HepG2 (cell line): Measurements from ENCODE around the gene DSC2.

Experiments
- POLR2A ChIP-seq, 2 experiments: IDR thresholded peaks; 2 replicates each; pipeline ENCODE4 v1.6.1; 2011; ENCODE audit warnings: low read depth in 2 of 2, low read length in 2 of 2, mild to moderate bottlenecking in 1 of 2, moderate library complexity in 1 of 2; ENCODE audit not compliant: insufficient read depth in 1 of 2
- PRPF4 ChIP-seq: fragments of 200-400 bp; formaldehyde crosslinking; IDR thresholded peaks from 2 replicates; pipeline ENCODE4 v1.6.1; 2016; ENCODE audit warnings: low read length, low read depth; ENCODE audit not compliant: poor library complexity, severe bottlenecking
- RNF2 ChIP-seq: fragments of 450-650 bp; conservative IDR thresholded peaks from 2 replicates; pipeline ENCODE4 v1.6.1; 2016; ENCODE audit warnings: low read depth
- SMC3 ChIP-seq: IDR thresholded peaks from 2 replicates; pipeline ENCODE4 v1.6.1; 2011; ENCODE audit warnings: low read length, improper control_type of control experiment
- ZBTB7A ChIP-seq: sonication (generic); formaldehyde crosslinking; IDR thresholded peaks from 2 replicates; pipeline ENCODE4 v1.8.0; 2022; ENCODE audit warnings: mild to moderate bottlenecking, missing genetic modification reagents
- ZKSCAN5 ChIP-seq: sonication (generic); formaldehyde crosslinking; IDR thresholded peaks from 2 replicates; pipeline ENCODE4 v1.5.1; 2020; ENCODE audit warnings: mild to moderate bottlenecking, missing genetic modification reagents
- ZNF350 ChIP-seq: sonication (generic); formaldehyde crosslinking; IDR thresholded peaks from 2 replicates; pipeline ENCODE4 v1.4.0; 2020; ENCODE audit warnings: mild to moderate bottlenecking, low read depth, missing genetic modification reagents, borderline replicate concordance
- ZNF737 ChIP-seq: sonication (generic); formaldehyde crosslinking; IDR thresholded peaks from 2 replicates; pipeline ENCODE4 v1.5.0; 2020; ENCODE audit warnings: missing genetic modification reagents, mild to moderate bottlenecking, borderline replicate concordance
- ZNF768 ChIP-seq: sonication (generic); formaldehyde crosslinking; IDR thresholded peaks from 2 replicates; pipeline ENCODE4 v1.4.0; 2020; ENCODE audit warnings: missing genetic modification reagents
- TF ChIP-seq, protein P1 (sequence below): sonication (generic); formaldehyde crosslinking; IDR thresholded peaks from 2 replicates; pipeline ENCODE4 v1.5.0; 2020; ENCODE audit warnings: mild to moderate bottlenecking, missing genetic modification reagents, moderate library complexity
- TF ChIP-seq, protein P2 (sequence below): sonication (generic); formaldehyde crosslinking; IDR thresholded peaks from 2 replicates; pipeline ENCODE4 v1.5.0; 2020; ENCODE audit warnings: missing genetic modification reagents
- TF ChIP-seq, protein P3 (sequence below): sonication (generic); formaldehyde crosslinking; IDR thresholded peaks from 2 replicates; pipeline ENCODE4 v1.4.0; 2020; ENCODE audit warnings: missing genetic modification reagents, mild to moderate bottlenecking, borderline replicate concordance
- TF ChIP-seq, protein P4 (sequence below): sonication (generic); formaldehyde crosslinking; IDR thresholded peaks from 2 replicates; pipeline ENCODE4 v1.9.0; 2021; ENCODE audit warnings: missing genetic modification reagents, mild to moderate bottlenecking, borderline replicate concordance

DNA sequence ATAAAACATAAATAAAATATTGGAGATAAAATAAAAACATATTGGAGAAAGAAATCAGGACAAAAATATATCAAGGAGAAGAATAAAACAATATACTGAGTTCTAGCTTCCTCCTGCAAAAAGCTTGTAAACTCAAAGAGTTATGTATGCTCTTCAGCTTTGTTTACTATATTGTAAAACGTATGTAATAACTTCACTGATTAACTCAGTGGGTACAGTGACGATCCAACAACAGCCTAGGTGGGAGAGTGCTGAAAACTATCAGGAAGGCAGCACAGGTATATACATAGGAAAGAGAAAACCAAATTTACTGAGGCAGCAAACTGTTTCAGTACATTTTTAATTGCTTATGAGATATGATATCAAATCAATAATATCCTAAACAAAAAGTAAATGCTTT is 8.3 kb downstream of the DSC2 start:
- no peak for TF ChIP-seq PRPF4
- TF ChIP-seq ZKSCAN5 = no peak
- TF ChIP-seq SMC3 = no peak
- TF ChIP-seq, protein P1, sequence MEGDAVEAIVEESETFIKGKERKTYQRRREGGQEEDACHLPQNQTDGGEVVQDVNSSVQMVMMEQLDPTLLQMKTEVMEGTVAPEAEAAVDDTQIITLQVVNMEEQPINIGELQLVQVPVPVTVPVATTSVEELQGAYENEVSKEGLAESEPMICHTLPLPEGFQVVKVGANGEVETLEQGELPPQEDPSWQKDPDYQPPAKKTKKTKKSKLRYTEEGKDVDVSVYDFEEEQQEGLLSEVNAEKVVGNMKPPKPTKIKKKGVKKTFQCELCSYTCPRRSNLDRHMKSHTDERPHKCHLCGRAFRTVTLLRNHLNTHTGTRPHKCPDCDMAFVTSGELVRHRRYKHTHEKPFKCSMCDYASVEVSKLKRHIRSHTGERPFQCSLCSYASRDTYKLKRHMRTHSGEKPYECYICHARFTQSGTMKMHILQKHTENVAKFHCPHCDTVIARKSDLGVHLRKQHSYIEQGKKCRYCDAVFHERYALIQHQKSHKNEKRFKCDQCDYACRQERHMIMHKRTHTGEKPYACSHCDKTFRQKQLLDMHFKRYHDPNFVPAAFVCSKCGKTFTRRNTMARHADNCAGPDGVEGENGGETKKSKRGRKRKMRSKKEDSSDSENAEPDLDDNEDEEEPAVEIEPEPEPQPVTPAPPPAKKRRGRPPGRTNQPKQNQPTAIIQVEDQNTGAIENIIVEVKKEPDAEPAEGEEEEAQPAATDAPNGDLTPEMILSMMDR (CRISPR knock-in tag) = no peak
- no peak for TF ChIP-seq ZNF768 (CRISPR knock-in tag)
- TF ChIP-seq ZBTB7A = no peak
- TF ChIP-seq, protein P2, sequence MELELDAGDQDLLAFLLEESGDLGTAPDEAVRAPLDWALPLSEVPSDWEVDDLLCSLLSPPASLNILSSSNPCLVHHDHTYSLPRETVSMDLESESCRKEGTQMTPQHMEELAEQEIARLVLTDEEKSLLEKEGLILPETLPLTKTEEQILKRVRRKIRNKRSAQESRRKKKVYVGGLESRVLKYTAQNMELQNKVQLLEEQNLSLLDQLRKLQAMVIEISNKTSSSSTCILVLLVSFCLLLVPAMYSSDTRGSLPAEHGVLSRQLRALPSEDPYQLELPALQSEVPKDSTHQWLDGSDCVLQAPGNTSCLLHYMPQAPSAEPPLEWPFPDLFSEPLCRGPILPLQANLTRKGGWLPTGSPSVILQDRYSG (CRISPR knock-in tag) = no peak
- TF ChIP-seq, protein P3, sequence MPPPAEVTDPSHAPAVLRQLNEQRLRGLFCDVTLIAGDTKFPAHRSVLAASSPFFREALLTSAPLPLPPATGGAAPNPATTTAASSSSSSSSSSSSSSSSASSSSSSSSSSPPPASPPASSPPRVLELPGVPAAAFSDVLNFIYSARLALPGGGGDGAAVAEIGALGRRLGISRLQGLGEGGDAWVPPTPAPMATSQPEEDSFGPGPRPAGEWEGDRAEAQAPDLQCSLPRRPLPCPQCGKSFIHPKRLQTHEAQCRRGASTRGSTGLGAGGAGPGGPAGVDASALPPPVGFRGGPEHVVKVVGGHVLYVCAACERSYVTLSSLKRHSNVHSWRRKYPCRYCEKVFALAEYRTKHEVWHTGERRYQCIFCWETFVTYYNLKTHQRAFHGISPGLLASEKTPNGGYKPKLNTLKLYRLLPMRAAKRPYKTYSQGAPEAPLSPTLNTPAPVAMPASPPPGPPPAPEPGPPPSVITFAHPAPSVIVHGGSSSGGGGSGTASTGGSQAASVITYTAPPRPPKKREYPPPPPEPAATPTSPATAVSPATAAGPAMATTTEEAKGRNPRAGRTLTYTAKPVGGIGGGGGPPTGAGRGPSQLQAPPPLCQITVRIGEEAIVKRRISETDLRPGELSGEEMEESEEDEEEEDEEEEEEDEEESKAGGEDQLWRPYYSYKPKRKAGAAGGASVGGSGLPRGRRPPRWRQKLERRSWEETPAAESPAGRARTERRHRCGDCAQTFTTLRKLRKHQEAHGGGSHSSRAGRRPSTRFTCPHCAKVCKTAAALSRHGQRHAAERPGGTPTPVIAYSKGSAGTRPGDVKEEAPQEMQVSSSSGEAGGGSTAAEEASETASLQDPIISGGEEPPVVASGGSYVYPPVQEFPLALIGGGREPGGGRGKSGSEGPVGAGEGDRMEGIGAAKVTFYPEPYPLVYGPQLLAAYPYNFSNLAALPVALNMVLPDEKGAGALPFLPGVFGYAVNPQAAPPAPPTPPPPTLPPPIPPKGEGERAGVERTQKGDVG (CRISPR knock-in tag) = no peak
- no peak for TF ChIP-seq ZNF350 (CRISPR knock-in tag)
- TF ChIP-seq POLR2A (IDR thresholded peaks at IDR 0.05; ENCODE audit: insufficient read depth in 1 of 2, low read depth in 2 of 2, low read length in 2 of 2) = no peak
- no peak for TF ChIP-seq RNF2
- no peak for TF ChIP-seq ZNF737 (CRISPR knock-in tag)
- TF ChIP-seq, protein P4, sequence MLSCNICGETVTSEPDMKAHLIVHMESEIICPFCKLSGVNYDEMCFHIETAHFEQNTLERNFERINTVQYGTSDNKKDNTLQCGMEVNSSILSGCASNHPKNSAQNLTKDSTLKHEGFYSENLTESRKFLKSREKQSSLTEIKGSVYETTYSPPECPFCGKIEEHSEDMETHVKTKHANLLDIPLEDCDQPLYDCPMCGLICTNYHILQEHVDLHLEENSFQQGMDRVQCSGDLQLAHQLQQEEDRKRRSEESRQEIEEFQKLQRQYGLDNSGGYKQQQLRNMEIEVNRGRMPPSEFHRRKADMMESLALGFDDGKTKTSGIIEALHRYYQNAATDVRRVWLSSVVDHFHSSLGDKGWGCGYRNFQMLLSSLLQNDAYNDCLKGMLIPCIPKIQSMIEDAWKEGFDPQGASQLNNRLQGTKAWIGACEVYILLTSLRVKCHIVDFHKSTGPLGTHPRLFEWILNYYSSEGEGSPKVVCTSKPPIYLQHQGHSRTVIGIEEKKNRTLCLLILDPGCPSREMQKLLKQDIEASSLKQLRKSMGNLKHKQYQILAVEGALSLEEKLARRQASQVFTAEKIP (CRISPR knock-in tag) = no peak
